SH-SY5Y (cell line): ENCODE data around the gene MCCD1.

ENCODE experiments used
- GATA2 ChIP-seq: IDR thresholded peaks from 2 replicates; pipeline ENCODE4 v1.6.1; 2011; ENCODE audit warnings: mild to moderate bottlenecking, low read depth, low read length
- GATA3 ChIP-seq: IDR thresholded peaks from 2 replicates; pipeline ENCODE4 v1.6.1; 2011; ENCODE audit warnings: low read depth, mild to moderate bottlenecking, low read length, moderate library complexity

- TF ChIP-seq GATA2, result no peak
- no peak for TF ChIP-seq GATA3
Observed at GRCh38 chr6:31521835-31522234, 6.9 kb upstream of the MCCD1 start.
